Measurements from ENCODE around the gene OPN3.

GRCh38 chr1:241675983-241676382 is 35.8 kb upstream of the OPN3 start:
- TF ChIP-seq EZH2 (IDR thresholded peaks at IDR 0.05; ENCODE audit: borderline replicate concordance, low read depth, low read length, severe bottlenecking): no peak
- TF ChIP-seq CTCF (IDR thresholded peaks at IDR 0.05; ENCODE audit: borderline replicate concordance, extremely low read depth, low read length, poor library complexity, severe bottlenecking): no peak
